Panc1 (cell line): Measurements from ENCODE around the gene MCM8. TPM values are rescaled to one million over a fixed set of nuclear protein-coding genes. Genes with fewer than 3 reads are reported as not detected.

ENCODE experiments used
- ATAC-seq: fragments of 200-7000 bp; cut with Tn5 transposase; 2 replicates; pipeline ENCODE4 v1.9.1; 2020; ENCODE audit warnings: mild to moderate bottlenecking, moderate library complexity
- Bru-seq: library from RNA; stranded (reverse); fragments of 400-500 nt; gene quantifications from one replicate; lab custom pipeline; 2021; lab: Mats Ljungman, UMichigan
- BruChase-seq, 2 experiments: library from RNA; stranded (reverse); fragments of 400-500 nt; gene quantifications; one replicate each; lab custom pipeline; 2021; lab: Mats Ljungman, UMichigan
- BruUV-seq: library from RNA; stranded (reverse); fragments of 400-500 nt; replicated peaks from 2 replicates; lab custom pipeline; 2021; lab: Mats Ljungman, UMichigan
- CTCF ChIA-PET: fragments of 300-600 bp; sonication (Branson Sonifier 250); formaldehyde crosslinking; loops from one replicate; lab custom pipeline; 2022; ENCODE audit warnings: antibody characterized with exemption; lab: Charles Lee
- POLR2A ChIA-PET: fragments of 300-600 bp; sonication (Branson Sonifier 250); formaldehyde crosslinking; loops from one replicate; lab custom pipeline; 2022; ENCODE audit warnings: antibody characterized with exemption; lab: Charles Lee
- DNase-seq: peaks from one replicate; pipeline ENCODE4 v3.0.0-alpha.2; 2010; ENCODE audit warnings: low read depth, low spot score
- H3K27ac ChIP-seq: 2 replicates; pipeline ENCODE4 v1.5.1; 2011; ENCODE audit warnings: mild to moderate bottlenecking, low read length, inconsistent platforms
- H3K27me3 ChIP-seq: fragments of 200-500 bp; sonication (Bioruptor generic); 2 replicates; pipeline ENCODE4 v1.6.0; 2014; ENCODE audit warnings: low read length, inconsistent platforms; ENCODE audit not compliant: control insufficient read depth, insufficient read depth
- H3K36me3 ChIP-seq: fragments of 200-500 bp; sonication (Bioruptor generic); 2 replicates; pipeline ENCODE4 v1.5.1; 2014; ENCODE audit warnings: inconsistent platforms, mild to moderate bottlenecking, low read length, moderate library complexity; ENCODE audit not compliant: control insufficient read depth, insufficient read depth
- H3K4me1 ChIP-seq: 2 replicates; pipeline ENCODE4 v1.5.1; 2011; ENCODE audit warnings: inconsistent platforms, mild to moderate bottlenecking, low read length, moderate library complexity; ENCODE audit not compliant: control insufficient read depth, insufficient read depth
- H3K4me3 ChIP-seq, 2 experiments: 2 replicates each; pipeline ENCODE4 v1.5.1; 2011 to 2012; ENCODE audit warnings: low read depth in 2 of 2, low read length in 2 of 2, mild to moderate bottlenecking in 2 of 2, inconsistent platforms in 1 of 2, moderate library complexity in 1 of 2
- H3K9me3 ChIP-seq: fragments of 200-500 bp; sonication (Bioruptor generic); 2 replicates; pipeline ENCODE4 v1.5.1; 2014; ENCODE audit warnings: low read depth, mild to moderate bottlenecking, inconsistent platforms, low read length, moderate library complexity; ENCODE audit not compliant: control insufficient read depth, insufficient read depth
- CTCF ChIP-seq: fragments of 450-650 bp; IDR thresholded peaks from 2 replicates; pipeline ENCODE4 v1.5.1; 2017; ENCODE audit warnings: mild to moderate bottlenecking
- POLR2AphosphoS5 ChIP-seq: IDR thresholded peaks from 2 replicates; pipeline ENCODE4 v1.6.1; 2012; ENCODE audit warnings: mild to moderate bottlenecking, low read depth, low read length, moderate library complexity
- REST ChIP-seq, 2 experiments: IDR thresholded peaks; 2 replicates each; pipeline ENCODE4 v1.6.1; 2011 to 2012; ENCODE audit warnings: low read depth in 2 of 2, control low read depth in 1 of 2, low read length in 1 of 2, mild to moderate bottlenecking in 1 of 2, moderate library complexity in 1 of 2; ENCODE audit not compliant: insufficient read depth in 1 of 2
- SIN3A ChIP-seq: IDR thresholded peaks from 2 replicates; pipeline ENCODE4 v1.6.1; 2012; ENCODE audit warnings: low read depth, mild to moderate bottlenecking, low read length, moderate library complexity, borderline replicate concordance; ENCODE audit not compliant: insufficient read depth
- TCF7L2 ChIP-seq: IDR thresholded peaks from 2 replicates; pipeline ENCODE4 v1.6.1; 2011; ENCODE audit warnings: mild to moderate bottlenecking, low read depth, low read length, inconsistent platforms
- in situ Hi-C: cut with HindIII; loops from 2 replicates; pipeline ENCODE4 v1.10.0; 2016; ENCODE audit warnings: low sequenced_read_pairs, low pct_unique_long_range_greater_than_20kb
- intact Hi-C: fragments of 100-400 bp; cut with micrococcal nuclease; formaldehyde crosslinking; loops from one replicate; pipeline ENCODE4 v1.10.0; 2022; ENCODE audit not compliant: unreplicated experiment
- long read RNA-seq: library from polyadenylated mRNA; unstranded; transcript quantifications from one replicate; pipeline ENCODE4 v2.0.0, GENCODE V29; 2021; ENCODE audit not compliant: unreplicated experiment
- polyA plus RNA-seq: library from polyadenylated mRNA; unstranded; fragments of >200 nt; gene quantifications from one replicate; pipeline ENCODE4 v1.2.1, GENCODE V29; 2012; ENCODE audit warnings: missing spikeins; ENCODE audit not compliant: insufficient read length
- total RNA-seq: library from RNA; stranded (reverse); gene quantifications from one replicate; pipeline ENCODE4 v1.2.1, GENCODE V29; 2021; ENCODE audit not compliant: unreplicated experiment

The MCM8 gene
- total RNA-seq = 28.3 TPM
- 9.7 TPM for polyA plus RNA-seq
- Bru-seq, nascent RNA = percentile 90 among the genes with signal in this experiment
- percentile 91 among the genes with signal in this experiment for BruChase-seq, experiment 1, labeled RNA remaining after a 2-hour chase
- percentile 88 among the genes with signal in this experiment for BruChase-seq, experiment 2, labeled RNA remaining after a 6-hour chase
- long read RNA-seq, full-length matches to known transcripts = 3 of 14 reads
- long read RNA-seq, partial matches to known transcripts = 8 of 14 reads
- long read RNA-seq, other reads (novel, unspliced or antisense) = 3 of 14 reads

GRCh38 chr20:5950271-5951031 is at the start of gene MCM8, which contains the start of gene TRMT6:
Gene MCM8, plus strand, starts transcription at chr20:5950652. Its CDS starts 1,364 bp downstream, at chr20:5952016.
Gene TRMT6, minus strand, starts transcription at chr20:5950533. Its CDS starts 128 bp downstream, at chr20:5950405.
- H3K27me3 ChIP-seq = no peaks in the 10 kb centered on the region
- POLR2A ChIA-PET = interaction anchor here (0.5 kb wide), 1 partner anchor 154 kb away, joined by 3 read pairs; no protein-coding TSS in a partner anchor
- H3K4me3 ChIP-seq = peak within 1 kb of the TSS; percentile 99 to 100
- H3K9me3 ChIP-seq = no peaks in the 10 kb centered on the region
- BruUV-seq = no TSS peak
- intact Hi-C loops = no loop called here
- TF ChIP-seq REST (IDR thresholded peaks at IDR 0.05; ENCODE audit: insufficient read depth in 1 of 2, low read depth in 2 of 2, low read length in 1 of 2) (0 out of 4 replicates have a peak, but pooled peaks of 1 of the 2 experiments have one; percentile 55), POLR2AphosphoS5 (peak; percentile 86), TCF7L2 (no peak)
- H3K36me3 ChIP-seq = peaks cover 38% of the 10 kb centered on the region
- H3K4me1 ChIP-seq = peaks cover 7% of the 10 kb centered on the region; the same call in 1 of the 2 replicates
- CTCF ChIA-PET = no interaction called here
- ATAC-seq (peak; percentile 99), DNase-seq (peak; percentile 82)
- peak within 1 kb of the TSS; percentile 95 for H3K27ac ChIP-seq
- in situ Hi-C loops = no loop called here

- ChIA-PET POLR2A (no interaction called here), CTCF (no interaction called here)
- TF ChIP-seq POLR2AphosphoS5 (no peak), TCF7L2 (no peak), SIN3A (no peak), REST (IDR thresholded peaks at IDR 0.05; ENCODE audit: insufficient read depth in 1 of 2, low read depth in 2 of 2, low read length in 1 of 2) (no peak), CTCF (no peak)
- ATAC-seq (no peak), DNase-seq (no peak)
- intact Hi-C loops = no loop called here
- Histone ChIP-seq H3K27ac (no peak overlapping the region), H3K36me3 (no peaks in the 10 kb centered on the region), H3K9me3 (no peaks in the 10 kb centered on the region), H3K4me1 (no peaks in the 10 kb centered on the region), H3K27me3 (peaks cover 3% of the 10 kb centered on the region), H3K4me3 (no peak overlapping the region)
- BruUV-seq = no TSS peak
- in situ Hi-C loops = no loop called here
Observed at GRCh38 chr20:5900908-5901307, 49.5 kb upstream of the MCM8 start.
